Panc1 (cell line): ENCODE results near the gene SIRPB2.

Source experiments
- POLR2AphosphoS5 ChIP-seq: IDR thresholded peaks from 2 replicates; pipeline ENCODE4 v1.6.1; 2012; ENCODE audit warnings: mild to moderate bottlenecking, low read depth, low read length, moderate library complexity
- SIN3A ChIP-seq: IDR thresholded peaks from 2 replicates; pipeline ENCODE4 v1.6.1; 2012; ENCODE audit warnings: low read depth, mild to moderate bottlenecking, low read length, moderate library complexity, borderline replicate concordance; ENCODE audit not compliant: insufficient read depth
- TCF7L2 ChIP-seq: IDR thresholded peaks from 2 replicates; pipeline ENCODE4 v1.6.1; 2011; ENCODE audit warnings: mild to moderate bottlenecking, low read depth, low read length, inconsistent platforms
- TF ChIP-seq, protein P1 (sequence below): fragments of 450-650 bp; IDR thresholded peaks from 2 replicates; pipeline ENCODE4 v1.5.1; 2017; ENCODE audit warnings: mild to moderate bottlenecking

DNA sequence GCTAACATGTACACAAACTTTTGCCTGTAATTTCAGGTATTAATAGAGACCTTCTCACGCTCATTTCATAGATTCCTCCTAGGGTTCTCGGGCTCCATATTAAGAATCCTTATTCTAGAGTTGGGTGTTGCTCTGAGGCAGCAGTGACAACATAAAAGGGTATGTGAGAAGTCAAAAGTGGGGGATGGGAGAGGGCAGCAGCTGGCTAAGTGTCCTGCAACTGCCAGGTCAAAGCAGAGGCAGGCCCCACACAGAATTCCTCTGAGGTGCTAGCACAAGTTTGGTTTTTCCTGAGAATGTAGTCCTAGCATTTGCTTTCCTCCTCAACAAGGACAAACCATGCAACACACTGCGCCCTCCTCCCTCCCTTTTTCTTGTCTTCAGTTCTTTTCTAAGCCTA, 29.2 kb downstream of the SIRPB2 start:
- TF ChIP-seq, protein P1, sequence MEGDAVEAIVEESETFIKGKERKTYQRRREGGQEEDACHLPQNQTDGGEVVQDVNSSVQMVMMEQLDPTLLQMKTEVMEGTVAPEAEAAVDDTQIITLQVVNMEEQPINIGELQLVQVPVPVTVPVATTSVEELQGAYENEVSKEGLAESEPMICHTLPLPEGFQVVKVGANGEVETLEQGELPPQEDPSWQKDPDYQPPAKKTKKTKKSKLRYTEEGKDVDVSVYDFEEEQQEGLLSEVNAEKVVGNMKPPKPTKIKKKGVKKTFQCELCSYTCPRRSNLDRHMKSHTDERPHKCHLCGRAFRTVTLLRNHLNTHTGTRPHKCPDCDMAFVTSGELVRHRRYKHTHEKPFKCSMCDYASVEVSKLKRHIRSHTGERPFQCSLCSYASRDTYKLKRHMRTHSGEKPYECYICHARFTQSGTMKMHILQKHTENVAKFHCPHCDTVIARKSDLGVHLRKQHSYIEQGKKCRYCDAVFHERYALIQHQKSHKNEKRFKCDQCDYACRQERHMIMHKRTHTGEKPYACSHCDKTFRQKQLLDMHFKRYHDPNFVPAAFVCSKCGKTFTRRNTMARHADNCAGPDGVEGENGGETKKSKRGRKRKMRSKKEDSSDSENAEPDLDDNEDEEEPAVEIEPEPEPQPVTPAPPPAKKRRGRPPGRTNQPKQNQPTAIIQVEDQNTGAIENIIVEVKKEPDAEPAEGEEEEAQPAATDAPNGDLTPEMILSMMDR, result no peak
- no peak for TF ChIP-seq TCF7L2
- no peak for TF ChIP-seq POLR2AphosphoS5
- TF ChIP-seq SIN3A, result no peak
